Adrenal gland (tissue), 12 donors: ENCODE measurements around the gene PPT2. TPM values are rescaled to one million over a fixed set of nuclear protein-coding genes. Genes with fewer than 3 reads are reported as not detected.

Experiments used
- DNase-seq, 7 donors: peaks; one replicate each; pipeline ENCODE4 v3.0.0-alpha.2; 2019 to 2020
- H3K27ac ChIP-seq, 5 donors: fragments of 200-600 bp; sonication (generic) in 4 of 5; 1 replicate in 3 of 5; 2 replicates in 2 of 5; pipeline versions ENCODE4 v1.5.1 to v1.8.0; 2016 to 2020; ENCODE audit warnings: mild to moderate bottlenecking in 1 of 5
- H3K27me3 ChIP-seq: fragments of 200-600 bp; 2 replicates; pipeline ENCODE4 v1.8.0; 2021
- H3K36me3 ChIP-seq, 2 donors: fragments of 200-600 bp; replicated peaks in 1 of 2; 1 replicate in 1 of 2; 2 replicates in 1 of 2; pipeline versions ENCODE4 v1.5.1 to v1.8.0; 2018 to 2022
- H3K4me1 ChIP-seq, 2 donors: fragments of 200-600 bp; replicated peaks in 1 of 2; 1 replicate in 1 of 2; 2 replicates in 1 of 2; pipeline versions ENCODE4 v1.5.1 to v1.8.0; 2018 to 2021
- H3K4me3 ChIP-seq, 4 donors: fragments of 200-600 bp; sonication (generic) in 3 of 4; one replicate each; pipeline ENCODE4 v1.5.1; 2016 to 2018
- H3K9me3 ChIP-seq, 3 donors: fragments of 200-600 bp; sonication (generic) in 1 of 3; replicated peaks in 1 of 3; 1 replicate in 2 of 3; 2 replicates in 1 of 3; pipeline versions ENCODE4 v1.5.1 to v1.8.0; 2016 to 2021
- CTCF ChIP-seq, 6 experiments: fragments of 450-650 bp in 4 of 6; fragments of 200-600 bp in 2 of 6; sonication (generic) in 1 of 6; IDR thresholded peaks; 1 replicate in 5 of 6; 2 replicates in 1 of 6; pipeline versions ENCODE4 v1.5.1 to v1.8.0; 2016 to 2021; ENCODE audit warnings: antibody characterized with exemption in 6 of 6, mild to moderate bottlenecking in 2 of 6, moderate library complexity in 1 of 6
- POLR2A ChIP-seq, 2 donors: fragments of 450-650 bp; IDR thresholded peaks; one replicate each; pipeline ENCODE4 v1.6.1; 2017; ENCODE audit warnings: antibody characterized with exemption in 2 of 2, mild to moderate bottlenecking in 2 of 2, moderate library complexity in 1 of 2
- WGBS, 4 donors: extraction: QIAGEN DNeasy Blood & Tissue Kit in 2 of 4; methylation state at CpG; one replicate each; pipeline versions ENCODE4 v1.1.5 to v1.1.7; 2013 to 2017; 5-methylcytosine and 5-hydroxymethylcytosine counted together
- intact Hi-C, 2 donors: fragments of 100-400 bp; cut with DNase I; formaldehyde crosslinking; loops; one replicate each; pipeline versions ENCODE4 v1.14.1 to v1.15.0; 2022 to 2023
- polyA plus RNA-seq, 3 donors: library from polyadenylated mRNA; stranded (reverse); fragments of 200-250 nt in 2 of 3; fragments of 350-450 nt in 1 of 3; fragmentation: Illumina TruSeq in 1 of 3; extraction: RNeasy Lipid Tissue Mini Kit (QIAGEN cat#74804) in 1 of 3; gene quantifications; one replicate each; pipeline ENCODE4 v1.2.3, GENCODE V29; 2013 to 2014
- total RNA-seq, 9 donors: library from RNA; depleted of rRNA in 4 of 9; stranded (reverse); fragments of >200 nt in 4 of 9; fragments of 120-200 nt in 1 of 9; fragmentation: NEBNext Ultra II Directional in 1 of 9; extraction: Animal tissue kit (Norgen Biotek cat#: 25700) in 1 of 9; gene quantifications; one replicate each; pipeline versions ENCODE4 v1.1.0 to v1.2.4, GENCODE V29; 2013 to 2023
- donor health status: healthy with polysubstance abuse.
- donor health status: Bipolar disorder and iron deficiency.
- donor health status: DM: yes; HTN: yes; CAD: no.
- donor health status: DM: no; HTN: no; CAD: no.
- donor health status: DM: no; HTN: no; CAD: no.
- donor health status: DM: yes; HTN: yes; CAD: no.

The PPT2 gene
- total and polyA plus RNA-seq, 12 donors, result 10.4 to 33.6 (median 23.1) TPM

- no peaks in the 10 kb centered on the region for H3K9me3 ChIP-seq
- WGBS, 4 donors, result 18 to 24% (median 20%) methylated on average over 17 of the region's 17 CpGs
- H3K27me3 ChIP-seq, result no peaks in the 10 kb centered on the region
- intact Hi-C loops, result loop anchor here (5.0 to 10.0 kb wide), 3 partner anchors 38 to 64 kb away; partner anchors contain the start of gene EGFL8 (in 1 of the 2)
- peaks cover 3 to 20% of the 10 kb centered on the region in 2 donors for H3K4me1 ChIP-seq
- DNase-seq, result peak; percentile 87 to 96 (median 90)
- peaks cover 0 to 82% of the 10 kb centered on the region in 2 donors for H3K36me3 ChIP-seq
- no peak overlapping the region for H3K4me3 ChIP-seq
- H3K27ac ChIP-seq, result peak overlapping the region in 4 of 5 donors; percentile 15 to 67 (median 44)
- no peak for TF ChIP-seq POLR2A (IDR thresholded peaks at IDR 0.05)
- TF ChIP-seq CTCF (IDR thresholded peaks at IDR 0.05), result peak; percentile 84 to 94 (median 90)
Measured at GRCh38 chr6:32118782-32119628, 34.9 kb upstream of the PPT2 start.

- intact Hi-C loops, result no loop called here
- Histone ChIP-seq H3K36me3 (peaks cover 0 to 90% of the 10 kb centered on the region in 2 donors), H3K27ac (no peak overlapping the region)
Measured at GRCh38 chr6:32120573-32121059, 33.3 kb upstream of the PPT2 start.

GRCh38 chr6:32123681-32124080, 30.3 kb upstream of the PPT2 start:
- TF ChIP-seq POLR2A (IDR thresholded peaks at IDR 0.05) (no peak), CTCF (IDR thresholded peaks at IDR 0.05) (no peak)
- Histone ChIP-seq H3K27ac (no peak overlapping the region), H3K4me3 (no peak overlapping the region), H3K9me3 (no peaks in the 10 kb centered on the region), H3K4me1 (peaks cover 9 to 26% of the 10 kb centered on the region in 2 donors), H3K36me3 (peaks cover 0 to 67% of the 10 kb centered on the region in 2 donors), H3K27me3 (no peaks in the 10 kb centered on the region)
- intact Hi-C loops, result no loop called here
- DNase-seq, result no peak
- 80 to 92% (median 90%) methylated on average over 4 of the region's 4 CpGs for WGBS, 4 donors

More at GRCh38 chr6:32120573-32121059, 33.3 kb upstream of the PPT2 start:
- no peaks in the 10 kb centered on the region for H3K27me3 ChIP-seq
- DNase-seq, result no peak
- no peak overlapping the region for H3K4me3 ChIP-seq
- 91 to 95% (median 94%) methylated on average over 10 to 12 of the region's 12 CpGs for WGBS, 4 donors
- H3K4me1 ChIP-seq, result peaks cover 0 to 11% of the 10 kb centered on the region in 2 donors
- TF ChIP-seq POLR2A (IDR thresholded peaks at IDR 0.05) (no peak), CTCF (IDR thresholded peaks at IDR 0.05) (no peak)
- H3K9me3 ChIP-seq, result no peaks in the 10 kb centered on the region

GRCh38 chr6:32126880-32127279, 27.1 kb upstream of the PPT2 start:
- H3K27ac ChIP-seq, result no peak overlapping the region
- H3K27me3 ChIP-seq, result no peaks in the 10 kb centered on the region
- H3K4me1 ChIP-seq, result peaks cover 20 to 29% of the 10 kb centered on the region in 2 donors
- peaks cover 0 to 38% of the 10 kb centered on the region in 2 donors for H3K36me3 ChIP-seq
- intact Hi-C loops, result no loop called here
- TF ChIP-seq CTCF (IDR thresholded peaks at IDR 0.05), result no peak
- no peak for TF ChIP-seq POLR2A (IDR thresholded peaks at IDR 0.05)
- peak overlapping the region in 1 of 4 donors; percentile 96 for H3K4me3 ChIP-seq
- WGBS, 4 donors, result 36 to 44% (median 41%) methylated on average over 8 of the region's 8 CpGs
- no peaks in the 10 kb centered on the region for H3K9me3 ChIP-seq
- DNase-seq, result no peak
